HG03025 (cell line): ENCODE data around the gene DNAH1.

Experiments used
- ATAC-seq: cut with Tn5 transposase; IDR thresholded peaks from one replicate; pipeline ENCODE4 v1.9.1; 2021; ENCODE audit warnings: mild to moderate bottlenecking, moderate library complexity; ENCODE audit not compliant: unreplicated experiment, low FRiP score

DNAH1 gene

GRCh38 chr3:52355526-52355925 lies 39.4 kb downstream of the DNAH1 start:
- ATAC-seq: no peak

- ATAC-seq: no peak
These were observed 40.0 kb downstream of the DNAH1 start for GRCh38 chr3:52356126-52356525.

- no peak for ATAC-seq
These were observed 41.3 kb downstream of the DNAH1 start for GRCh38 chr3:52357151-52358080.

GRCh38 chr3:52358362-52358940 lies 42.3 kb downstream of the DNAH1 start:
- no peak for ATAC-seq

GRCh38 chr3:52359116-52359855 lies 43.2 kb downstream of the DNAH1 start:
- ATAC-seq: no peak

- no peak for ATAC-seq
These were observed 44.9 kb downstream of the DNAH1 start for GRCh38 chr3:52361011-52361410.

- no peak for ATAC-seq
These were observed 45.3 kb downstream of the DNAH1 start for GRCh38 chr3:52361454-52361853.

GRCh38 chr3:52361898-52362297 lies 45.8 kb downstream of the DNAH1 start:
- ATAC-seq: no peak

- no peak for ATAC-seq
These were observed 48.4 kb downstream of the DNAH1 start for GRCh38 chr3:52364322-52365035.

- ATAC-seq: no peak
These were observed 50.4 kb downstream of the DNAH1 start for GRCh38 chr3:52366527-52366926.

- ATAC-seq: no peak
These were observed 52.1 kb downstream of the DNAH1 start for GRCh38 chr3:52367891-52368880.

GRCh38 chr3:52370531-52370930 lies 54.4 kb downstream of the DNAH1 start:
- ATAC-seq: no peak

- no peak for ATAC-seq
These were observed 56.8 kb downstream of the DNAH1 start for GRCh38 chr3:52372822-52373504.

GRCh38 chr3:52373676-52374075 lies 57.6 kb downstream of the DNAH1 start:
- no peak for ATAC-seq

- no peak for ATAC-seq
These were observed 58.1 kb downstream of the DNAH1 start for GRCh38 chr3:52374173-52374572.

- ATAC-seq: no peak
These were observed 63.5 kb downstream of the DNAH1 start for GRCh38 chr3:52379610-52380009.

- no peak for ATAC-seq
These were observed 63.9 kb downstream of the DNAH1 start for GRCh38 chr3:52380023-52380422.

GRCh38 chr3:52381623-52382022 lies 65.5 kb downstream of the DNAH1 start:
- ATAC-seq: no peak

GRCh38 chr3:52383446-52383845 lies 67.3 kb downstream of the DNAH1 start:
- no peak for ATAC-seq
